Measurements from ENCODE around the gene DVL1. TPM values are rescaled to one million over a fixed set of nuclear protein-coding genes. Genes with fewer than 3 reads are reported as not detected.
A peak's percentile ranks its signal among the peaks of the same experiment; 100 is the strongest.

The DVL1 gene
- polyA plus RNA-seq, 1 experiment: 8.9 TPM

- no peaks in the 10 kb centered on the region for H3K9me3 ChIP-seq (ENCODE audit: control insufficient read depth, insufficient read depth, low read length)
- TF ChIP-seq CTCF (IDR thresholded peaks at IDR 0.05; ENCODE audit: low read depth, low read length): no peak
- POLR2A ChIA-PET: no interaction called here
- CTCF ChIA-PET: no interaction called here
- H3K4me3 ChIP-seq (ENCODE audit: low read depth, low read length): no peak overlapping the region
- no peaks in the 10 kb centered on the region for H3K27me3 ChIP-seq (ENCODE audit: control insufficient read depth, insufficient read depth, low read length)
- DNase-seq (ENCODE audit: low read depth, low spot score): no peak
- H3K27ac ChIP-seq (ENCODE audit: low read depth, low read length): no peak overlapping the region
Measured at GRCh38 chr1:1380860-1381259, 31.6 kb upstream of the DVL1 start.

- Histone ChIP-seq H3K27ac (ENCODE audit: low read depth, low read length) (no peak overlapping the region), H3K27me3 (ENCODE audit: control insufficient read depth, insufficient read depth, low read length) (no peaks in the 10 kb centered on the region), H3K9me3 (ENCODE audit: control insufficient read depth, insufficient read depth, low read length) (peaks cover 4% of the 10 kb centered on the region; the same call in 1 of the 2 replicates), H3K4me3 (ENCODE audit: low read depth, low read length) (no peak overlapping the region)
- POLR2A ChIA-PET: interaction anchor here (1.0 kb wide), 1 partner anchor 23 kb away, joined by 5 read pairs; no protein-coding TSS in a partner anchor
- CTCF ChIA-PET: no interaction called here
- TF ChIP-seq CTCF (IDR thresholded peaks at IDR 0.05; ENCODE audit: low read depth, low read length): no peak
- DNase-seq (ENCODE audit: low read depth, low spot score): no peak
Measured at GRCh38 chr1:1377540-1378205, 28.5 kb upstream of the DVL1 start.

- Histone ChIP-seq H3K9me3 (ENCODE audit: control insufficient read depth, insufficient read depth, low read length) (peaks cover 4% of the 10 kb centered on the region; the same call in 1 of the 2 replicates), H3K27ac (ENCODE audit: low read depth, low read length) (no peak overlapping the region), H3K4me3 (ENCODE audit: low read depth, low read length) (no peak overlapping the region), H3K27me3 (ENCODE audit: control insufficient read depth, insufficient read depth, low read length) (no peaks in the 10 kb centered on the region)
- DNase-seq (ENCODE audit: low read depth, low spot score): no peak
- POLR2A ChIA-PET: no interaction called here
- CTCF ChIA-PET: no interaction called here
- no peak for TF ChIP-seq CTCF (IDR thresholded peaks at IDR 0.05; ENCODE audit: low read depth, low read length)
Measured at GRCh38 chr1:1376551-1377226, 27.5 kb upstream of the DVL1 start.

GRCh38 chr1:1374929-1375662 is 25.9 kb upstream of the DVL1 start, which contains the start of gene AURKAIP1:
Gene AURKAIP1, minus strand, starts transcription at chr1:1375207. Its CDS starts 451 bp downstream, at chr1:1374756.
- CTCF ChIA-PET: interaction anchor here (0.5 kb wide), 1 partner anchor 66 kb away, joined by 3 read pairs; no protein-coding TSS in a partner anchor
- peak within 1 kb of the TSS; percentile 85 for H3K27ac ChIP-seq (ENCODE audit: low read depth, low read length)
- peak; percentile 47 for TF ChIP-seq CTCF (IDR thresholded peaks at IDR 0.05; ENCODE audit: low read depth, low read length)
- peak within 1 kb of the TSS; percentile 83 for H3K4me3 ChIP-seq (ENCODE audit: low read depth, low read length)
- DNase-seq (ENCODE audit: low read depth, low spot score): peak; percentile 100
- no peaks in the 10 kb centered on the region for H3K27me3 ChIP-seq (ENCODE audit: control insufficient read depth, insufficient read depth, low read length)
- POLR2A ChIA-PET: interaction anchor here (0.6 to 2.2 kb wide), 22 partner anchors 10 to 195 kb away, joined by 3 to 16 read pairs (median 4); partner anchors contain the start of genes ATAD3A, CCNL2, MRPL20 and MXRA8
- peaks cover 4% of the 10 kb centered on the region; the same call in 1 of the 2 replicates for H3K9me3 ChIP-seq (ENCODE audit: control insufficient read depth, insufficient read depth, low read length)

Data from AG04450 (cell line).